ENCODE results near the gene C19orf25.

The C19orf25 gene

GRCh38 chr19:1475751-1476437 lies 3.1 kb downstream of the C19orf25 start:
- no CpG with 5 or more reads among the region's 31 CpGs for WGBS (ENCODE audit: insufficient coverage, insufficient read length)
- H3K27me3 ChIP-seq (ENCODE audit: control insufficient read depth, insufficient read depth, low read length): peaks cover 8% of the 10 kb centered on the region; the same call in 1 of the 2 replicates
- H3K36me3 ChIP-seq (ENCODE audit: control insufficient read depth, insufficient read depth, low read length): no peaks in the 10 kb centered on the region
- no peak overlapping the region for H3K27ac ChIP-seq (ENCODE audit: low read length)
- H3K4me3 ChIP-seq (ENCODE audit: low read length): no peak overlapping the region
- peaks cover 3% of the 10 kb centered on the region for H3K4me1 ChIP-seq (ENCODE audit: control insufficient read depth, insufficient read depth, low read length)
- no peak for DNase-seq (ENCODE audit: low read depth, low spot score)
- no peaks in the 10 kb centered on the region for H3K9me3 ChIP-seq (ENCODE audit: control insufficient read depth, insufficient read depth, low read length)

GRCh38 chr19:1474765-1475351 lies 4.2 kb downstream of the C19orf25 start:
- H3K4me3 ChIP-seq (ENCODE audit: low read length): no peak overlapping the region
- H3K4me1 ChIP-seq (ENCODE audit: control insufficient read depth, insufficient read depth, low read length): peaks cover 6% of the 10 kb centered on the region
- WGBS (ENCODE audit: insufficient coverage, insufficient read length): no CpG with 5 or more reads among the region's 26 CpGs
- no peaks in the 10 kb centered on the region for H3K9me3 ChIP-seq (ENCODE audit: control insufficient read depth, insufficient read depth, low read length)
- H3K27me3 ChIP-seq (ENCODE audit: control insufficient read depth, insufficient read depth, low read length): peaks cover 13% of the 10 kb centered on the region; the same call in 1 of the 2 replicates
- no peak overlapping the region for H3K27ac ChIP-seq (ENCODE audit: low read length)
- H3K36me3 ChIP-seq (ENCODE audit: control insufficient read depth, insufficient read depth, low read length): no peaks in the 10 kb centered on the region
- DNase-seq (ENCODE audit: low read depth, low spot score): no peak

GRCh38 chr19:1474011-1474764 lies 4.8 kb downstream of the C19orf25 start:
- no peaks in the 10 kb centered on the region for H3K36me3 ChIP-seq (ENCODE audit: control insufficient read depth, insufficient read depth, low read length)
- H3K27me3 ChIP-seq (ENCODE audit: control insufficient read depth, insufficient read depth, low read length): peaks cover 17% of the 10 kb centered on the region; the same call in 1 of the 2 replicates
- DNase-seq (ENCODE audit: low read depth, low spot score): no peak
- peaks cover 6% of the 10 kb centered on the region for H3K4me1 ChIP-seq (ENCODE audit: control insufficient read depth, insufficient read depth, low read length)
- H3K9me3 ChIP-seq (ENCODE audit: control insufficient read depth, insufficient read depth, low read length): no peaks in the 10 kb centered on the region
- no peak overlapping the region for H3K4me3 ChIP-seq (ENCODE audit: low read length)
- WGBS (ENCODE audit: insufficient coverage, insufficient read length): no CpG with 5 or more reads among the region's 31 CpGs
- H3K27ac ChIP-seq (ENCODE audit: low read length): no peak overlapping the region

- peaks cover 23% of the 10 kb centered on the region for H3K27me3 ChIP-seq (ENCODE audit: control insufficient read depth, insufficient read depth, low read length)
- no peaks in the 10 kb centered on the region for H3K9me3 ChIP-seq (ENCODE audit: control insufficient read depth, insufficient read depth, low read length)
- no peak overlapping the region for H3K27ac ChIP-seq (ENCODE audit: low read length)
- WGBS (ENCODE audit: insufficient coverage, insufficient read length): no CpG with 5 or more reads among the region's 20 CpGs
- no peak for DNase-seq (ENCODE audit: low read depth, low spot score)
- no peak overlapping the region for H3K4me3 ChIP-seq (ENCODE audit: low read length)
- H3K4me1 ChIP-seq (ENCODE audit: control insufficient read depth, insufficient read depth, low read length): peaks cover 6% of the 10 kb centered on the region
- no peaks in the 10 kb centered on the region for H3K36me3 ChIP-seq (ENCODE audit: control insufficient read depth, insufficient read depth, low read length)
These were observed 5.7 kb downstream of the C19orf25 start for GRCh38 chr19:1473085-1473851.

GRCh38 chr19:1472231-1473084 lies 6.6 kb downstream of the C19orf25 start:
- Histone ChIP-seq H3K27me3 (ENCODE audit: control insufficient read depth, insufficient read depth, low read length) (peaks cover 31% of the 10 kb centered on the region), H3K9me3 (ENCODE audit: control insufficient read depth, insufficient read depth, low read length) (no peaks in the 10 kb centered on the region), H3K4me3 (ENCODE audit: low read length) (no peak overlapping the region), H3K36me3 (ENCODE audit: control insufficient read depth, insufficient read depth, low read length) (no peaks in the 10 kb centered on the region), H3K4me1 (ENCODE audit: control insufficient read depth, insufficient read depth, low read length) (peaks cover 6% of the 10 kb centered on the region), H3K27ac (ENCODE audit: low read length) (no peak overlapping the region)
- WGBS (ENCODE audit: insufficient coverage, insufficient read length): no CpG with 5 or more reads among the region's 44 CpGs
- no peak for DNase-seq (ENCODE audit: low read depth, low spot score)

- Histone ChIP-seq H3K4me1 (ENCODE audit: control insufficient read depth, insufficient read depth, low read length) (peaks cover 9% of the 10 kb centered on the region), H3K4me3 (ENCODE audit: low read length) (no peak overlapping the region), H3K9me3 (ENCODE audit: control insufficient read depth, insufficient read depth, low read length) (no peaks in the 10 kb centered on the region), H3K27me3 (ENCODE audit: control insufficient read depth, insufficient read depth, low read length) (peaks cover 39% of the 10 kb centered on the region), H3K27ac (ENCODE audit: low read length) (no peak overlapping the region), H3K36me3 (ENCODE audit: control insufficient read depth, insufficient read depth, low read length) (no peaks in the 10 kb centered on the region)
- no peak for DNase-seq (ENCODE audit: low read depth, low spot score)
- no CpG with 5 or more reads among the region's 24 CpGs for WGBS (ENCODE audit: insufficient coverage, insufficient read length)
These were observed 7.4 kb downstream of the C19orf25 start for GRCh38 chr19:1471515-1472160.

GRCh38 chr19:1471010-1471514 lies 8.0 kb downstream of the C19orf25 start:
- Histone ChIP-seq H3K36me3 (ENCODE audit: control insufficient read depth, insufficient read depth, low read length) (no peaks in the 10 kb centered on the region), H3K4me1 (ENCODE audit: control insufficient read depth, insufficient read depth, low read length) (peaks cover 11% of the 10 kb centered on the region), H3K4me3 (ENCODE audit: low read length) (peak overlapping the region; percentile 10; the same call in 1 of the 2 replicates), H3K9me3 (ENCODE audit: control insufficient read depth, insufficient read depth, low read length) (no peaks in the 10 kb centered on the region), H3K27me3 (ENCODE audit: control insufficient read depth, insufficient read depth, low read length) (peaks cover 44% of the 10 kb centered on the region), H3K27ac (ENCODE audit: low read length) (no peak overlapping the region)
- WGBS (ENCODE audit: insufficient coverage, insufficient read length): no CpG with 5 or more reads among the region's 28 CpGs
- DNase-seq (ENCODE audit: low read depth, low spot score): no peak

GRCh38 chr19:1470305-1471009 lies 8.6 kb downstream of the C19orf25 start:
- Histone ChIP-seq H3K4me1 (ENCODE audit: control insufficient read depth, insufficient read depth, low read length) (peaks cover 13% of the 10 kb centered on the region), H3K27ac (ENCODE audit: low read length) (no peak overlapping the region), H3K4me3 (ENCODE audit: low read length) (peak overlapping the region; percentile 10; the same call in 1 of the 2 replicates), H3K9me3 (ENCODE audit: control insufficient read depth, insufficient read depth, low read length) (no peaks in the 10 kb centered on the region), H3K36me3 (ENCODE audit: control insufficient read depth, insufficient read depth, low read length) (no peaks in the 10 kb centered on the region), H3K27me3 (ENCODE audit: control insufficient read depth, insufficient read depth, low read length) (peaks cover 50% of the 10 kb centered on the region)
- WGBS (ENCODE audit: insufficient coverage, insufficient read length): no CpG with 5 or more reads among the region's 67 CpGs
- DNase-seq (ENCODE audit: low read depth, low spot score): no peak

- H3K4me1 ChIP-seq (ENCODE audit: control insufficient read depth, insufficient read depth, low read length): peaks cover 15% of the 10 kb centered on the region
- H3K27ac ChIP-seq (ENCODE audit: low read length): no peak overlapping the region
- peaks cover 53% of the 10 kb centered on the region for H3K27me3 ChIP-seq (ENCODE audit: control insufficient read depth, insufficient read depth, low read length)
- no peak overlapping the region for H3K4me3 ChIP-seq (ENCODE audit: low read length)
- no peaks in the 10 kb centered on the region for H3K9me3 ChIP-seq (ENCODE audit: control insufficient read depth, insufficient read depth, low read length)
- no CpG with 5 or more reads among the region's 22 CpGs for WGBS (ENCODE audit: insufficient coverage, insufficient read length)
- no peak for DNase-seq (ENCODE audit: low read depth, low spot score)
- no peaks in the 10 kb centered on the region; the same call in 1 of the 2 replicates for H3K36me3 ChIP-seq (ENCODE audit: control insufficient read depth, insufficient read depth, low read length)
These were observed 9.0 kb downstream of the C19orf25 start for GRCh38 chr19:1470055-1470304.

Measured in iPS DF 6.9 (cell line).